Activated CD4-positive, alpha-beta T cell treated with anti-CD3 and anti-CD28 coated beads, Interleukin-2, amount 50 U/mL, for 1 hour (primary cell): ENCODE measurements around the gene SUSD1.
A peak's percentile ranks its signal among the peaks of the same experiment; 100 is the strongest.

Experiments used
- DNase-seq: peaks from one replicate; pipeline ENCODE4 v3.0.0-alpha.2; 2020

Gene SUSD1

GRCh38 chr9:112063151-112063550, 111.9 kb downstream of the SUSD1 start:
- no peak for DNase-seq

- DNase-seq, result no peak
These were observed 113.9 kb downstream of the SUSD1 start for GRCh38 chr9:112061152-112061740.

GRCh38 chr9:112059966-112060320, 115.2 kb downstream of the SUSD1 start:
- no peak for DNase-seq

- no peak for DNase-seq
These were observed 115.7 kb downstream of the SUSD1 start for GRCh38 chr9:112059145-112059965.

- DNase-seq, result no peak
These were observed 118.1 kb downstream of the SUSD1 start for GRCh38 chr9:112056996-112057395.

- no peak for DNase-seq
These were observed 120.2 kb downstream of the SUSD1 start for GRCh38 chr9:112054916-112055315.

- DNase-seq, result no peak
These were observed 123.3 kb downstream of the SUSD1 start for GRCh38 chr9:112051812-112052211.

- DNase-seq, result no peak
These were observed 124.3 kb downstream of the SUSD1 start for GRCh38 chr9:112050544-112051475.

GRCh38 chr9:112049811-112050516, 125.1 kb downstream of the SUSD1 start:
- no peak for DNase-seq

GRCh38 chr9:112048924-112049691, 126.0 kb downstream of the SUSD1 start:
- DNase-seq, result no peak

GRCh38 chr9:112047538-112048066, 127.5 kb downstream of the SUSD1 start:
- no peak for DNase-seq

GRCh38 chr9:112046181-112046580, 128.9 kb downstream of the SUSD1 start:
- no peak for DNase-seq

GRCh38 chr9:112044881-112045280, 130.2 kb downstream of the SUSD1 start:
- no peak for DNase-seq

- no peak for DNase-seq
These were observed 130.9 kb downstream of the SUSD1 start for GRCh38 chr9:112044186-112044585.

GRCh38 chr9:112043423-112043822, 131.7 kb downstream of the SUSD1 start:
- DNase-seq, result no peak

GRCh38 chr9:112042769-112043168, 132.3 kb downstream of the SUSD1 start:
- DNase-seq, result no peak

- no peak for DNase-seq
These were observed 132.9 kb downstream of the SUSD1 start for GRCh38 chr9:112042244-112042638.

GRCh38 chr9:112041536-112042243, 133.4 kb downstream of the SUSD1 start:
- no peak for DNase-seq

GRCh38 chr9:112041199-112041535, 133.9 kb downstream of the SUSD1 start:
- DNase-seq, result no peak

GRCh38 chr9:112038017-112038408, 137.1 kb downstream of the SUSD1 start:
- no peak for DNase-seq

- DNase-seq, result peak; percentile 48
These were observed 137.6 kb downstream of the SUSD1 start for GRCh38 chr9:112037281-112038016.
